ENCODE measurements around the gene REV3L. TPM values are rescaled to one million over a fixed set of nuclear protein-coding genes. Genes with fewer than 3 reads are reported as not detected.

The REV3L gene
- total and polyA plus RNA-seq, 2 of the 8 experiments (the other 6 are each of a cell fraction or from before 2014, with no cell fraction given): 2.1 to 6.6 TPM

- H3K23ac ChIP-seq (ENCODE audit: insufficient read length): no peak overlapping the region
- ChIA-PET CTCF (ENCODE audit: partially characterized antibody) (no interaction called here), POLR2A (ENCODE audit: partially characterized antibody) (no interaction called here)
- no peak overlapping the region for H2AFZ ChIP-seq (ENCODE audit: low read length)
- no peak overlapping the region for H2BK15ac ChIP-seq (ENCODE audit: low read length)
- H3K14ac ChIP-seq (ENCODE audit: insufficient read length): no peak overlapping the region
- H3K23me2 ChIP-seq (ENCODE audit: low read depth, low read length): no peaks in the 10 kb centered on the region
- H3K56ac ChIP-seq (replicated peaks; ENCODE audit: insufficient read length, low read depth, low read length): no peak overlapping the region
- TF ChIP-seq PHF8 (conservative IDR thresholded peaks at IDR 0.05; ENCODE audit: low read depth, low read length): no peak
- no peak for TF ChIP-seq SIN3A (conservative IDR thresholded peaks at IDR 0.05 in 1 of 2, IDR thresholded peaks at IDR 0.05 in 1 of 2; ENCODE audit: low read depth in 1 of 2, low read length in 2 of 2)
- TF ChIP-seq CEBPB (IDR thresholded peaks at IDR 0.05; ENCODE audit: low read depth, low read length): no peak
- no peak for TF ChIP-seq NANOG (IDR thresholded peaks at IDR 0.05; ENCODE audit: insufficient read depth, low read depth, low read length, poor library complexity, severe bottlenecking)
- TF ChIP-seq SP2 (IDR thresholded peaks at IDR 0.05; ENCODE audit: low read length): no peak
- TF ChIP-seq TCF12 (IDR thresholded peaks at IDR 0.05; ENCODE audit: low read depth, low read length): no peak
- TF ChIP-seq RAD21 (IDR thresholded peaks at IDR 0.05 in 1 of 2, conservative IDR thresholded peaks at IDR 0.05 in 1 of 2; ENCODE audit: low read depth in 2 of 2, low read length in 2 of 2): no peak
- no peak for TF ChIP-seq YY1 (IDR thresholded peaks at IDR 0.05; ENCODE audit: low read depth, low read length)
- TF ChIP-seq MAFK (IDR thresholded peaks at IDR 0.05; ENCODE audit: low read depth, low read length): no peak
- TF ChIP-seq SP1 (IDR thresholded peaks at IDR 0.05; ENCODE audit: low read depth, low read length): no peak
- no peak for TF ChIP-seq RNF2 (IDR thresholded peaks at IDR 0.05; ENCODE audit: borderline replicate concordance, low read depth, low read length, missing control alignments, poor library complexity, severe bottlenecking)
- TF ChIP-seq BACH1 (IDR thresholded peaks at IDR 0.05; ENCODE audit: low read length): no peak
- TF ChIP-seq RFX5 (IDR thresholded peaks at IDR 0.05; ENCODE audit: borderline replicate concordance, low read depth, low read length): no peak
- no peak overlapping the region for H2BK120ac ChIP-seq (replicated peaks; ENCODE audit: low read depth, low read length)
- no peaks in the 10 kb centered on the region for H3K9me3 ChIP-seq (ENCODE audit: insufficient read depth in 2 of 2, low read depth in 1 of 2, low read length in 1 of 2)
- H3K18ac ChIP-seq (ENCODE audit: extremely low read depth, low read length): no peak overlapping the region
- no peaks in the 10 kb centered on the region for H3K4me1 ChIP-seq (replicated peaks in 1 of 4; ENCODE audit: control insufficient read depth in 3 of 4, insufficient read depth in 4 of 4, low read length in 3 of 4)
- H2BK5ac ChIP-seq (ENCODE audit: low read depth, low read length): no peak overlapping the region
- H4K20me1 ChIP-seq (replicated peaks in 1 of 2; ENCODE audit: control insufficient read depth in 1 of 2, insufficient read depth in 2 of 2, low read length in 2 of 2): no peaks in the 10 kb centered on the region
- H3K4me3 ChIP-seq (ENCODE audit: extremely low read depth in 1 of 4, insufficient read depth in 2 of 4, low read depth in 3 of 4, low read length in 4 of 4): no peak overlapping the region
- no peak overlapping the region for H3K27ac ChIP-seq (ENCODE audit: low read depth, low read length)
- no peak overlapping the region for H3K4ac ChIP-seq (replicated peaks; ENCODE audit: insufficient read length, low read depth, low read length)
- FAIRE-seq: no peak
- H4K8ac ChIP-seq (ENCODE audit: extremely low read depth, insufficient read depth, low read length): no peak overlapping the region
- H2BK12ac ChIP-seq (ENCODE audit: low read depth, low read length): no peak overlapping the region
- H3K79me2 ChIP-seq (ENCODE audit: control insufficient read depth in 1 of 2, insufficient read depth in 2 of 2, low read length in 2 of 2): no peaks in the 10 kb centered on the region
- H3K4me2 ChIP-seq (ENCODE audit: insufficient read depth in 1 of 2, low read depth in 2 of 2, low read length in 2 of 2): no peak overlapping the region
- no peak for DNase-seq (ENCODE audit: low read depth in 1 of 2, low spot score in 2 of 2)
- H3K79me1 ChIP-seq (ENCODE audit: low read depth, low read length): no peaks in the 10 kb centered on the region
- H2BK20ac ChIP-seq (ENCODE audit: low read length): no peak overlapping the region
- no peak overlapping the region for H4K5ac ChIP-seq (ENCODE audit: insufficient read length, low read depth, low read length)
- 91% methylated on average over 2 of the region's 2 CpGs; no CpG with 5 or more reads in 1 of the 2 experiments for WGBS, 2 experiments (ENCODE audit: extremely low coverage in 1 of 2, insufficient coverage in 1 of 2, insufficient read length in 1 of 2, insufficient replicate concordance in 2 of 2, low coverage in 1 of 2, low lambda C conversion rate in 2 of 2, missing lambda C conversion rate in 1 of 2)
- H4K91ac ChIP-seq (replicated peaks; ENCODE audit: insufficient read length, low read length): no peak overlapping the region
- no peak overlapping the region for H2AK5ac ChIP-seq (ENCODE audit: low read depth, low read length)
- H3K9ac ChIP-seq (replicated peaks in 1 of 4; ENCODE audit: extremely low read depth in 1 of 4, low read depth in 3 of 4, low read length in 3 of 4): no peak overlapping the region
- H3K27me3 ChIP-seq (replicated peaks in 1 of 4; ENCODE audit: control insufficient read depth in 3 of 4, extremely low read depth in 1 of 4, insufficient read depth in 3 of 4, low read length in 3 of 4): no peaks in the 10 kb centered on the region
- H3K36me3 ChIP-seq (ENCODE audit: control insufficient read depth in 2 of 4, insufficient read depth in 4 of 4, low read length in 3 of 4): no peaks in the 10 kb centered on the region; a peak in 2 of 8 replicates
Measured at GRCh38 chr6:111379831-111380230, 103.2 kb downstream of the REV3L start.

All from H1 (cell line).